Measurements from ENCODE around the gene GAK.

DNA sequence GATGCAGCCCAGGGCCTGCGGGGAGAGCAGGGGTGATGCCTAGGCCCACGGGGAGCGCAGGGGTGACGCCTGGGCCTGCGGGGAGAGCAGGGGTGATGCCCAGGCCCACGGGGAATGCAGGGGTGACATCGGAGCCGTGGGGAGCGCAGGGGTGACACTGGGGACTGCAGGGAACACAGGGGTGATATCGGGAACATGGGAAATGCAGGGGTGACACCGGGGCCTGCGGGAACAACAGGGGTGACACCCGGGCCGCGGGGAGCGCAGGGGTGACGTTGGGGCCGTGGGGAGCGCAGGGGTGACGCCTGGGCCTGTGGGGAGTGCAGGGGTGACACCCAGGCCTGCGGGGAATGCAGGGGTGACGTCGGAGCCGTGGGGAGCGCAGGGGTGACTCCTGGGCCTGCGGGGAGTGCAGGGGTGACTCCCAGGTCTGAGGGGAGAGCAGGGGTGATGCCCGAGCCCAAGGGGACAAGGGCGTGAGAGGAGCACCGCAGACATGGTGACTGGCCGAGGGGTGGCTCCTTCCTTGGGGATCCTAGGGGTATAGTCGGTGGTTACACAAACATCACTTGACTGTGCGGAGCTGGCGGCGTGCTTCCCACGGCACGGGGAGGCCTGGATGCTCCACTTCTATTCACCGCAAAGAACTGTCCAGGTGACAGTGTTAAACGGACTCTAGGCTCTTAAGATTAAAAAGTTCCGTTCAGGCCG is 38.0 kb downstream of the GAK start:
- TF ChIP-seq POLR2A (IDR thresholded peaks at IDR 0.05): no peak
- TF ChIP-seq, protein P1, sequence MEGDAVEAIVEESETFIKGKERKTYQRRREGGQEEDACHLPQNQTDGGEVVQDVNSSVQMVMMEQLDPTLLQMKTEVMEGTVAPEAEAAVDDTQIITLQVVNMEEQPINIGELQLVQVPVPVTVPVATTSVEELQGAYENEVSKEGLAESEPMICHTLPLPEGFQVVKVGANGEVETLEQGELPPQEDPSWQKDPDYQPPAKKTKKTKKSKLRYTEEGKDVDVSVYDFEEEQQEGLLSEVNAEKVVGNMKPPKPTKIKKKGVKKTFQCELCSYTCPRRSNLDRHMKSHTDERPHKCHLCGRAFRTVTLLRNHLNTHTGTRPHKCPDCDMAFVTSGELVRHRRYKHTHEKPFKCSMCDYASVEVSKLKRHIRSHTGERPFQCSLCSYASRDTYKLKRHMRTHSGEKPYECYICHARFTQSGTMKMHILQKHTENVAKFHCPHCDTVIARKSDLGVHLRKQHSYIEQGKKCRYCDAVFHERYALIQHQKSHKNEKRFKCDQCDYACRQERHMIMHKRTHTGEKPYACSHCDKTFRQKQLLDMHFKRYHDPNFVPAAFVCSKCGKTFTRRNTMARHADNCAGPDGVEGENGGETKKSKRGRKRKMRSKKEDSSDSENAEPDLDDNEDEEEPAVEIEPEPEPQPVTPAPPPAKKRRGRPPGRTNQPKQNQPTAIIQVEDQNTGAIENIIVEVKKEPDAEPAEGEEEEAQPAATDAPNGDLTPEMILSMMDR (IDR thresholded peaks at IDR 0.05): no peak

All from transverse colon (tissue), 3 donors.